GM18951 (cell line): Measurements from ENCODE around the gene VSTM2B.
"Not testable (repeated sequence)": the region's sequence is repeated elsewhere in the genome, so short reads cannot be mapped to it uniquely, and the experiment has no call there.

Source experiments
- POLR2A ChIP-seq: IDR thresholded peaks from 4 replicates; pipeline ENCODE4 v1.6.1; 2011; ENCODE audit warnings: mild to moderate bottlenecking; ENCODE audit not compliant: insufficient read length, insufficient read depth; ENCODE audit errors: extremely low read depth
- in situ Hi-C: fragments of 300-500 bp; cut with MboI; formaldehyde crosslinking; loops from one replicate; pipeline ENCODE4 v1.12.0; 2022; ENCODE audit warnings: low sequenced_read_pairs, mixed read lengths, inconsistent platforms; ENCODE audit not compliant: unreplicated experiment

Gene VSTM2B

GRCh38 chr19:29545866-29546582 lies 20.2 kb downstream of the VSTM2B start:
- in situ Hi-C loops, result no loop called here
- no peak for TF ChIP-seq POLR2A

GRCh38 chr19:29546583-29547190 lies 20.9 kb downstream of the VSTM2B start:
- no peak for TF ChIP-seq POLR2A
- in situ Hi-C loops, result no loop called here

- in situ Hi-C loops, result no loop called here
- TF ChIP-seq POLR2A, result no peak
Measured at GRCh38 chr19:29547361-29547960, 21.7 kb downstream of the VSTM2B start.

- in situ Hi-C loops, result no loop called here
- TF ChIP-seq POLR2A, result no peak
Measured at GRCh38 chr19:29547981-29548380, 22.2 kb downstream of the VSTM2B start.

- TF ChIP-seq POLR2A, result no peak
- in situ Hi-C loops, result no loop called here
Measured at GRCh38 chr19:29548483-29549085, 22.8 kb downstream of the VSTM2B start.

GRCh38 chr19:29549105-29550070 lies 23.6 kb downstream of the VSTM2B start:
- in situ Hi-C loops, result no loop called here
- no peak for TF ChIP-seq POLR2A

- in situ Hi-C loops, result no loop called here
- no peak for TF ChIP-seq POLR2A
Measured at GRCh38 chr19:29550896-29551295, 25.1 kb downstream of the VSTM2B start.

- in situ Hi-C loops, result no loop called here
- no peak for TF ChIP-seq POLR2A
Measured at GRCh38 chr19:29551774-29552173, 26.0 kb downstream of the VSTM2B start.

- in situ Hi-C loops, result no loop called here
- TF ChIP-seq POLR2A, result no peak
Measured at GRCh38 chr19:29552454-29553280, 26.9 kb downstream of the VSTM2B start.

GRCh38 chr19:29554149-29554548 lies 28.4 kb downstream of the VSTM2B start:
- in situ Hi-C loops, result no loop called here
- TF ChIP-seq POLR2A, result no peak

- in situ Hi-C loops, result not testable (repeated sequence)
Measured at GRCh38 chr19:29559110-29559509, 33.3 kb downstream of the VSTM2B start.

- in situ Hi-C loops, result no loop called here
- TF ChIP-seq POLR2A, result no peak
Measured at GRCh38 chr19:29559743-29560142, 33.9 kb downstream of the VSTM2B start.
